ENCODE data around the gene RPS6KL1.

Gene RPS6KL1

GRCh38 chr14:74858022-74858421 lies 65.0 kb downstream of the RPS6KL1 start:
- no peak for DNase-seq (ENCODE audit: low read depth, low spot score)

DNA sequence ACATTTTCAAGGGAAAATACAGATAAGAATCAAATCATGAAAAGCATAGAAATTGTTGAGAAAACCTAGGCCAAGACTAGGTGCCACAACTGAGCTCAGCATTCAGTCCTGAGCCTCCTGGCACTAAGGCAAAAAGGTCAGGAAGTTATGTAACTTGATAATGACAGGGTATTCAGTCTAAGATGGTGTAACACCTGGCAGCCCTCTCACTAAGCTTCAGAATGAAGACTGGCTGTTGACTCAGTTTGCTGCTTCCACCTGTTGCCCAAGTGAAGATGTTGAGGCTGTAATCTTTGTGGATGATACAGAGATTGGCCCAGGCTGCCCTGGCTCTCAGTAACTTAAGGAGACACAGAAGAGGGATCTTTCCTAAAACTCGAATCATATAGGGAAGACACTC lies 66.7 kb downstream of the RPS6KL1 start:
- DNase-seq (ENCODE audit: low read depth, low spot score), result no peak

- no peak for DNase-seq (ENCODE audit: low read depth, low spot score)
Measured at GRCh38 chr14:74855945-74856344, 67.1 kb downstream of the RPS6KL1 start.

- DNase-seq (ENCODE audit: low read depth, low spot score), result no peak
Measured at GRCh38 chr14:74855021-74855420, 68.0 kb downstream of the RPS6KL1 start.
